Measurements from ENCODE around the gene TMEM86B. TPM values are rescaled to one million over a fixed set of nuclear protein-coding genes. Genes with fewer than 3 reads are reported as not detected.
A peak's percentile ranks its signal among the peaks of the same experiment; 100 is the strongest.

Gene TMEM86B
- total RNA-seq, 2 experiments from 2014 or later, result 5.8 to 6.2 TPM

- H3K36me3 Mint-ChIP-seq (ENCODE audit: low read depth), result no peaks in the 10 kb centered on the region
- H3K4me3 Mint-ChIP-seq, result peak overlapping the region; percentile 64
- ATAC-seq (peak; percentile 85), DNase-seq (peak; percentile 97)
- no peaks in the 10 kb centered on the region for H3K9me3 Mint-ChIP-seq
- ChIA-PET POLR2A (interaction anchor here (1.1 to 1.4 kb wide), 2 partner anchors 18 to 228 kb away, joined by 3 read pairs; no protein-coding TSS in a partner anchor), CTCF (interaction anchor here (1.2 to 1.3 kb wide), 2 partner anchors 18 kb away, joined by 3 to 4 read pairs; no protein-coding TSS in a partner anchor)
- no peak for TF ChIP-seq CTCF (IDR thresholded peaks at IDR 0.05)
- H3K27ac Mint-ChIP-seq, result no peak overlapping the region
- intact Hi-C loops (cut with micrococcal nuclease), result no loop called here
- H3K4me1 Mint-ChIP-seq (ENCODE audit: low read depth), result peaks cover 22% of the 10 kb centered on the region
- H3K27me3 Mint-ChIP-seq, result peaks cover 66% of the 10 kb centered on the region
Measured at GRCh38 chr19:55178781-55179599, 49.6 kb downstream of the TMEM86B start.

Small RNA genes lying within 50 kb of the gene (microRNA-seq; reads per million reads assigned to microRNA genes)
- gene MIR6802 (ENCODE audit: borderline microRNAs expressed, borderline replicate concordance), result 3.3 reads per million, percentile 8 among the genes with 10 or more reads in this experiment
- 4.2 reads per million, percentile 16 among the genes with 10 or more reads in this experiment for gene MIR6803 (ENCODE audit: borderline microRNAs expressed, borderline replicate concordance)
- gene MIR6804 (ENCODE audit: borderline microRNAs expressed, borderline replicate concordance), result not detected

Other genes with a start within 250 kb of the TMEM86B start
- under 1 TPM; 0.14 to 0.27 TPM for gene GP6, start 190.5 kb downstream of the TMEM86B start, total RNA-seq
- gene RDH13, start 165.6 kb downstream of the TMEM86B start, total RNA-seq, result 10 to 100 TPM; 17.3 to 18.2 TPM
- gene EPS8L1, start 152.9 kb downstream of the TMEM86B start, total RNA-seq, result 1 to 10 TPM; 2.8 to 3.2 TPM
- 10 to 100 TPM; 55.4 to 55.8 TPM for gene PPP1R12C, start 111.1 kb downstream of the TMEM86B start, total RNA-seq
- not detected for gene TNNT1, start 79.6 kb downstream of the TMEM86B start, total RNA-seq
- not detected for gene TNNI3, start 71.0 kb downstream of the TMEM86B start, total RNA-seq
- gene DNAAF3, start 62.1 kb downstream of the TMEM86B start, total RNA-seq, result not detected
- not detected for gene SYT5, start 48.5 kb downstream of the TMEM86B start, total RNA-seq
- not detected for gene PTPRH, start 19.3 kb downstream of the TMEM86B start, total RNA-seq
- 100 to 1,000 TPM; 197 to 207 TPM for gene PPP6R1, start 30.3 kb upstream of the TMEM86B start, total RNA-seq
- gene HSPBP1, start 51.3 kb upstream of the TMEM86B start, total RNA-seq, result 10 to 100 TPM; 46.4 to 47.1 TPM
- gene BRSK1, start 55.2 kb upstream of the TMEM86B start, total RNA-seq, result 1 to 10 TPM; 5.1 to 5.8 TPM
- gene TMEM150B, start 96.6 kb upstream of the TMEM86B start, total RNA-seq, result not detected
- gene KMT5C, start 111.1 kb upstream of the TMEM86B start, total RNA-seq, result 10 to 100 TPM; 32.6 to 33.1 TPM
- not detected for gene COX6B2, start 126.0 kb upstream of the TMEM86B start, total RNA-seq
- gene GARIN5B, start 134.5 kb upstream of the TMEM86B start, total RNA-seq, result not detected
- gene IL11, start 141.7 kb upstream of the TMEM86B start, total RNA-seq, result under 1 TPM in 1 of 2 experiments, not detected in 1; 0.18 TPM
- gene TMEM190, start 148.1 kb upstream of the TMEM86B start, total RNA-seq, result not detected
- 10 to 100 TPM in 1 of 2 experiments, 1 to 10 TPM in 1; 9.4 to 10.6 TPM for gene TMEM238, start 155.5 kb upstream of the TMEM86B start, total RNA-seq
- gene RPL28, start 157.2 kb upstream of the TMEM86B start, total RNA-seq, result 1,000 to 10,000 TPM; 3,001 to 3,058 TPM
- 100 to 1,000 TPM; 229 to 241 TPM for gene UBE2S, start 179.0 kb upstream of the TMEM86B start, total RNA-seq
- gene SHISA7, start 214.5 kb upstream of the TMEM86B start, total RNA-seq, result not detected
- gene ISOC2, start 232.9 kb upstream of the TMEM86B start, total RNA-seq, result 10 to 100 TPM; 29.0 to 29.3 TPM
- gene C19orf85, start 236.0 kb upstream of the TMEM86B start, total RNA-seq, result not detected
- gene ZNF628, start 247.9 kb upstream of the TMEM86B start, total RNA-seq, result 1 to 10 TPM; 8.4 to 8.6 TPM